ENCODE results near the gene MOB3B. TPM values are rescaled to one million over a fixed set of nuclear protein-coding genes. Genes with fewer than 3 reads are reported as not detected.
"Not testable (repeated sequence)": the region's sequence is repeated elsewhere in the genome, so short reads cannot be mapped to it uniquely, and the experiment has no call there.

MOB3B gene
- total RNA-seq, 1 experiment from 2014 or later: 3.0 TPM

DNA sequence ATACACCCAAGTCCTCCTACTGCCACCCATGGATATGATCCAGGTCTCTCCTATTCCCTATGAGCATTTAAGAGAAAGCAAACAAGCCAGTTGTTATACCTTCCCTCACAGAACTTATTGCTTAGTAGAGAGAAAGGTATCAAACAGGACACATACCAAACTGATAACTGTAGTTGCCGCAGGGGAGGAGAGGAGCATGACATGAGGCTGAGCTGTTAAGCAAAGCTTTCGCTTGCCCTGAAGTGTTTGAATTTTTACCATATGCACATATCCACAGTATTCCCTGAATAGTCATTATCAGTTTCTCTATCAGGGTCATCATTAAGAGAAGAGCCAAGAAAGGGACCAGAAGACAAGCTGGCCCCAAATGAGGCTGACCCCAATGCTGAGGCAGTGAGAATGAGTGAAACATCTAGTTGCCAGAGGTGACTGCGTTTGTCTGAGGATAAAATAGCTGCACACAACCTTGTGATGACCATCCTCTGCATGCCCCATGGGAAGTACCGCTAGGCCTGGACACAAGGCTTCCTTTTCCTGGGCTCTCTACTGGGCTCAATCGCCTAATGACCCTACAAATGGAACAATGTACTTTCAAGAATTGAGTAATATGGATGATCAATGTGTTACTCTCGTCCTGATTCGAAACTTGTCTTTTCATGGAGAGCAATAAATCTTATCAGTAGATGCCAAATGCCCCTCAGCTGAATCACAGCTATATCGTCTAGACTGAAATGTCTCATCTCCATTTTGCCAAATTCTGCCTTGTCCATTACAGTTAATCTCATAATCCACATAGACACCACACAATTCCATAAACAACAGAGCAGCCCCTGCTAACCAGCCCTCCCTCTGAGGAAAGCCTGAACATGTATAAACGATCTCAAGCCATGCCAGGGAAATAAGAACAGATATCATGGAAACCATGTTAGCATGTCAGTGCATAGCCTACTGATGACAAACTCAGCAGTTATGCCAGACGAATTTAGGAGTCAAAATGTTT is 9.8 kb downstream of the MOB3B start:
- peak; percentile 42 for DNase-seq (ENCODE audit: low read depth)

DNA sequence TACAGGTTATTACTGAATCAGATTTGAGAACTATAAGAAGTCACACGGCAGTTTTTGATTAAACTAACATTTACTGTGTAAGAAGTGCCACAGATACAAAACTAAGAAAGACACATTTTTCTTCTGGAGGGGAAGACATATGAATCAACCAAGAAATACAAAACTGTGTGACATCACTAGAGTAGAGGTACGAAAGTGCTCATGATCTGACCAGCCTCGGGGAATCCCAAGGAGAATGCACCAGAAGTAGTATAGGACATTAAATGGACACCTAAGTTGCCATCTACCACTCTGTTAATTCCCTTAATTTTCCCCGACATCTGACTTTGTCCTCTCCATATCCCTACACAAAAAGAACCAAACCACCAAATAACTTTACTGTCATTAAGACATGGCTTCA is 10.8 kb downstream of the MOB3B start:
- no peak for DNase-seq (ENCODE audit: low read depth)

DNA sequence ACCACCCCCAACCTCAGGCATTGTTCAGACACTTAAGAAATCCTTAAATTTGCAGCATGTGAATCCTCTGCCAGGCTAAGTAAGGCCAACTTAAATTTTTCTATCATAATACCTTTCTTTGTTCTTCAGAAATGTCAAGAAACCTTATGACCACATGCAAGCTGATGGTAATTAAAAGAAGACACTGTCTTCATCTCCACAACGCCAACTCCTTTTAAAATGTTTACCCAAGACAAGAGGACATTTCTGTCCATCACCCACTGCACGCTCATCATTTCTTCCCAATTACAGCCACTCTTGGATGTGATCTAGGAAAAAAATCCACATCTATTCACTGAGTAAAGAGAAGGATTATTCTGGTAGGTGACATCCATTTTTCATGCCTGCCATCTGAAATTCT is 11.6 kb downstream of the MOB3B start:
- DNase-seq (ENCODE audit: low read depth): no peak

DNA sequence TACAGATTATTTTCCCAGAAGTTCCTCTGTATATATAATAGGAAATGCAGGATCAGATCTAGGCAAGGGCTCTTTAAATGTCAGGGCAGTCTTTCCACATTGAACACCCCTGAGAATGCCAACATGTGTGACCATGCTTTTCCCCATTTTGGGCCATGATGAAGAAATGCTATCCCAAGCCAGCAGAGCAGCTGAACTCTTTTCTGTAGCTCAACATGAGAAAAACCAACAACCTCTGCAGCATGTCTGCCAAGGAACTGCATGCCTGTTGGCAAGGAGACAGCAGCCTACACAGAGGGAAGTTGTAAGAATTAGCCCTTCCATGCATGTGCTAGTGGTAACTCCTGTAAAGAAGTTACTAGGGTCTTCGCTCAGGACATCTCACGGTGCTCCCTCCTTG is 15.1 kb downstream of the MOB3B start:
- no peak for DNase-seq (ENCODE audit: low read depth)

DNA sequence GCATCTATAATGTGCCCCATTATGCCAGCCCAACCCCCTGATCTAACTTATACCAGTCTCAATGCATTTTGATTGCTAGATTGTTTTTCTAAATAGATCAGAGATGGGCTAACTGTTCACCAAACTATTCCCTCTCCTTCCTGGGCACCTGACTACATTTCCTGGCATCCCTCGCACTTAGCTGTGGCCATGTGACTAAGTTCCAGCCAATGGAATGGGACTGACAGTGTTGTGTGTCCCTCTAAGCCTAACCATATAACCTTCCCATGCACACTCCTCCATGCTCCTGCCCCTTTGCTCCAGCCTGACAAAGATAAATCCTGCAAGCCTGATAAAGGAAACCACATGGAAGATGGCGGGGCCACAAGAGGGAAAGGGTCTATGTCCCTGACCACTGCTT is 17.8 kb downstream of the MOB3B start:
- DNase-seq (ENCODE audit: low read depth): no peak

DNA sequence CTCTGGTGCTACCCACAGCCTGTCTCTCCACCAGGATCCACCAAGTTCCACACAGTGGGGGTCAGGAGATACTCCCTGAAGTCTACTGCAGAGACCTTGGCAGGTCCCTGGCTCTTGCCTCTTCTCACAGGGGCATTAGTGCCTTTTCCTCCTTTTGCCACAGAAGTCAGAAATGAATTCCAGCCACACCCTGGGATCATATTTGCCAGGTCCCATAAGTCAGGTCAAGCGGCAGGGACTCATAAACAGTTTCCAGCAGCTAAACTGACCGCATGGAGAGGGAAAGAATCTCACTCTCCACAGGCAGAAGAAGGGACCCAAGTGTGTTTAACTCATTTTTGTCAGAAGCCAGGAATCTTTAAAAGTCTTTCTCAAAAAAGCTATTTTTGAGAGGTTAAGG is 18.8 kb downstream of the MOB3B start:
- DNase-seq (ENCODE audit: low read depth): no peak

DNA sequence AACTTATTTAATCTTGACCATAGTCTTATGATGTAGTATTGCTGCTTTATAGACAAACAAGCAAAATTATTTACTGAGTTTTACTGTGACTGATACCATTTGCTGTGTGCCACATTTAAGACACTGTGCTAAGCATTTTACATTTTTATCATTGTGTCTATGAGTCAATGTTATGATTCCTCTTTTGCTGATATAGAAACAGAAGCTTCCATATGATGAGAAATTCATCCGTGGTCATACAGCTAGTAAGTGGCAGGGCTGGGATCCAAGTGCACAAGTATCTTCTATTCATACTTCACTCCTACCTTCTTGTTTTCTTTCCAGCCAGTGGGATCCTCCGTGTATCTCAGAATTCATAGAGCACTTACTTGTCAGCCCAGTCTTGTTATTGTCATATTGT is 22.6 kb downstream of the MOB3B start:
- DNase-seq (ENCODE audit: low read depth): no peak

DNA sequence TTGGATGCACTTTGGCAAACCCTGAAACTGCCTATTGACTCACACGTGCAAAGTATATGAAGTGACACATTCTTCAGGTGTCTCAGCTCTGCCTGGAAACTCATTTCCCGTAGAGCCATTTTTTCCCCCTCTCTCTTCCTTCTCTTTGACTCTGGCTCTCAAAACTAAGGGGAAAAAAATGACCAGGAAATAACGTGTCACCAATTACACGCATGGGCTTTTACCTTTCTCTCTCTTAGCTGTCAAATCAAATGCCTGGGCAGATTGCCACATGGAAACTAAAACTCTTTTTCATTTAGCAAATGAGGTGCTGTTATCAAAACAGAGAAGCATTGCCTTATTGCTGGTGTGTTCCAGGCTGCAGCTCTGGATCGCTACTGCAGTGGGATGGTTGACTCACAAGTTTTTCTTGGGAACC is 23.9 kb downstream of the MOB3B start:
- DNase-seq (ENCODE audit: low read depth): peak; percentile 89

DNA sequence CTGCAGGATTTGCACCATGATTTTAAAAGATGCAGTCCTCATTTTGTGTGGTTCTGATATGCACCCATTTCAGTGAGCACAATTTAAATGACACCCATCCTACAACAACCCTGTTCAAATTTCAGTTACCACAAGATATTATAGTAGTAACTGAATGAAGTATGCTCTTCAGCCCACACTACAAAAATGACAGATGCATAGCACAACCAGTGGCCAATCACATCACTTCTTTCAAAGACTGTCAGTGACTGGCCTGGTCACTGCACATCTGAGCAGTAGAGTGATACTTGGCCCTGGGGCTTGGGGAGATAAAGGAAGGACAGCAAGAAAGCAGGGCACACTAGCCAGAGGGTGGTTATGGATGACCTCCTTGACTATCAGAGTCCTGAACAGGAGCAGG is 25.4 kb downstream of the MOB3B start:
- DNase-seq (ENCODE audit: low read depth): no peak

DNA sequence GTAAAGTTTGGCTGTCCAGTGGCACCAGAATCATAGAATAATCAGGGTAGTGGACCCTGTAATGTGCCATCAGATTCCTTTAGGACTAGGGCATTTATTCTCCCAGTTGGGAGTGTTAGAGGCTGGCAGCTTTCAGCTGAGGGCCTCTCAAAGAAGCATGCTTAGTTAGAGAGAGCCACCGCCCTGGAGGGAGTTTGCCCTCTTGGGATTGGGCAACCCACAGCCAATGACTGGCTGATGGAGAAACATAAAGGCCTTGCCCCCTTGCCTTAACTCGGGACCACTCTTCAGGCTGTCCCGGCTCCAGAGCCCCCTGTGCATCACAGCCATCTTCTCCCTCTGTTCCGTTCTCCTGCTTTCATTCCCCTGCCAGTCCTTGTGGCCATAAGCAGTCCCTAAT is 26.0 kb downstream of the MOB3B start:
- no peak for DNase-seq (ENCODE audit: low read depth)

DNA sequence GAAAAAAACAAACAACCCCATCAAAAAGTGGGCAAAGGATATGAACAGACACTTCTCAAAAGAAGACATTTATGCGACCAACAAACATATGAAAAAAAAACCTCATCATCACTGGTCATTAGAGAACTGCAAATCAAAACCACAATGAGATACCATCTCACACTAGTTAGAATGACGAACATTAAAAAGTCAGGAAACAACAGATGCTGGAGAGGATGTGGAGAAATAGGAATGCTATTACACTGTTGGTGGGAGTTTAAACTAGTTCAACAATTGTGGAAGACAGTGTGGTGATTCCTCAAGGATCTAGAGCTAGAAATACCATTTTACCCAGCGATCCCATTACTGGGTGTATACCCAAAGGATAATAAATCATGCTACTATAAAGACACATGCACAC is 28.7 kb downstream of the MOB3B start:
- DNase-seq (ENCODE audit: low read depth): not testable (repeated sequence)

DNA sequence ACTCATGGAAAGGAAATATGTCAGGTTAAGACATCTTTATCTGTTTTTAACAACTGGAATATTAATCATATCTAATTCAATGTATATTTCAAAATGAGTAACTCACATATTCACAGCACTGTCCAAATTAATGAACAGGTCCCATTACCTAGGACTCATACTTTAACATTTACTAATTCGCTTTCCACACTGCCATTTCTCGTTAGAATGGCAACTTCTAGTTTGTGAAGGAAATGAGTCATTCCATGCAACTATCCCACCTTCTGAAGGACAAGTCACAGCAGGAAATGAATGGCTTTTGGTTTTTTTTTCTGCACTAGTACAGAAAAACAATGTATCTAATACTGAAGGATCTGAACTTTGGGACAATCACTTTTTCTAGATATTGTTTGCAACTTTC is 30.2 kb downstream of the MOB3B start:
- peak; percentile 85 for DNase-seq (ENCODE audit: low read depth)

DNA sequence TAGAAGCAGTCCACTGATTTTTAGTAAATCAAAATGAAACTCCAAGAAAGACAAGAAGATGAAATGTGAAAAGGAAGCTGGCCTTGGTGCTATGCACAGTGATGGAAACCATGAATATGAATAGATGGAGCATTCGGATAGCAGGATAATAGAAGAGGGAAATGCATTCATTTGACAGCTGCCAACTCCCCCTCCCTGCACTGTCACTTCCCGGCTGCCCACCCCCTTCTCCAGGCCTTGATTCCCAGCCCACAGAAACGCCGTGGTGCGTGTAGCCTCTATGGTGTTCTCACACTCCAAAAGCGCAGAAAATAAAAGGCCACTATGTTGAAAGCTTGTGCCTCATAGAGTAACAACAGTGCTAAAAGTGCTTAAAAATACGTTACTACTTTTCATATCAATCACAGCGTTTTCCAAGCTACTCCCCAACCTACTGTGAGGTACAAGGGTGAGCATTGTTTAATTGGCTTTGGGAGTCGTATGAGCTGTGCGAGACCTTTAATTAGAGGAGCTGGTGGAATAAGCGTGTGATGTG is 31.7 kb downstream of the MOB3B start:
- no peak for DNase-seq (ENCODE audit: low read depth)

DNA sequence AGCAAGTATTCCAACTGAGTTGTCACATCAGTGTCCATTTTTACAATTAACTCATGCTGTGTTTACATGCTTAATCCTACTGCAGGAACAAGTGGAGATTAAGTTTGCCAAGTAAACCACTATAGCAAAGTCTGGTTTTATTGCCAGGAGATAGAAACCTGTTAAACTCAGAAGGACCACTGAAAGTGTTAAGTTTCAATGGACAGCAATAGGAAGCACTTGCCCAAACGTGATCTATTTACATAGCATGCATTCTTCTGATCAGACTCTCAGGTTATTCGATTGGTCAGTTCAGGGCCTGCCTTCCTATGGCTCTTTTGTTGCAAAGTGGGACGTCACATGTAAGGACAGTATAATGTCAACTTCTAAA is 33.5 kb downstream of the MOB3B start:
- no peak for DNase-seq (ENCODE audit: low read depth)

DNA sequence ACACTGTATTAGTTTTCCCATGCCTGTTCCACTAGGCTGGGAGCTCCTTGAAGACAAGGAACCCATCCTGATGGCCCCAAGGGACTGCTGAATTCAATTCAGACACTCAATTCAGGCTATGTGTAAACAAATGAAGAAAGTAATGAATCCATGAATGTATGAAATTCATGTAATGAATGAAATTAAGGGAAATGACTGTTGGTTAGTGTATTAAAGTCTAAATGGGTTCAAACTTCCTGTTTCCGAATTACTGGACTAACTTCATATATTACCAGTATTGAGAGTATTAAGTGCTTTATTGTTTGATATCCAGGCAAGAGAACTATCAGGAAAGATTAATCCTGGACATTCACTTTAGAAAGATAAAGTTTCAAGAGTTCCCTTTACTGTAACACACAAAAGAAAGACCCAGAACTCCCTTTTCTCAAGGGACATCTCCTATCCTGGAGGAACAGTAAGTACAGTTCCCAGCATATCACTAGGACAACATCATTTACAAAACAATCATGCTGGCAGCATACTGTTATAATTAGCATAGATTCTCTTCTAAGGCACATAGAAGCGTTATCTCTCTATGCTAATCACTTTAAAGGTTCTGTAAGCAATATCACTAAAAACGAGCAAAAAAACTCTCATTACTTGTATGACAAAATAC is 34.0 kb downstream of the MOB3B start:
- DNase-seq (ENCODE audit: low read depth): no peak

DNA sequence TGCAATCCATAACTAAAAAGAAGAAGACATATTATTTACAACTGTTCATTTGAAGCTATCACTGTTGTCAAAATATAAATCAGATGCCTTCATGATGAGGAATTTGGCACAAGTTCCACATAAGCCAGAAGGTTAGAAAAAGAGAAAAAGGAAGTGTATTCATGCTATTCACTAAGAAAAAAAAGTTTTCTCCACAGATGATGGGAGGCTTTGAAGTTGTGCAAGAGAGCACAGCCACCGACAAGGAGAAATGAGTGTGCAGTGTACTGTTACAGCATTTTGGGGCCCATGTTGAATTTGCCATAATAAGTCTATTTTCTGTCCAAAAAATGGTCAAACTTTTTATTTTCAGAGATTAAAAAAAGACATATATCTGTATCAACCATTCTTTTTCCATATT is 38.5 kb downstream of the MOB3B start:
- peak; percentile 34 for DNase-seq (ENCODE audit: low read depth)

DNA sequence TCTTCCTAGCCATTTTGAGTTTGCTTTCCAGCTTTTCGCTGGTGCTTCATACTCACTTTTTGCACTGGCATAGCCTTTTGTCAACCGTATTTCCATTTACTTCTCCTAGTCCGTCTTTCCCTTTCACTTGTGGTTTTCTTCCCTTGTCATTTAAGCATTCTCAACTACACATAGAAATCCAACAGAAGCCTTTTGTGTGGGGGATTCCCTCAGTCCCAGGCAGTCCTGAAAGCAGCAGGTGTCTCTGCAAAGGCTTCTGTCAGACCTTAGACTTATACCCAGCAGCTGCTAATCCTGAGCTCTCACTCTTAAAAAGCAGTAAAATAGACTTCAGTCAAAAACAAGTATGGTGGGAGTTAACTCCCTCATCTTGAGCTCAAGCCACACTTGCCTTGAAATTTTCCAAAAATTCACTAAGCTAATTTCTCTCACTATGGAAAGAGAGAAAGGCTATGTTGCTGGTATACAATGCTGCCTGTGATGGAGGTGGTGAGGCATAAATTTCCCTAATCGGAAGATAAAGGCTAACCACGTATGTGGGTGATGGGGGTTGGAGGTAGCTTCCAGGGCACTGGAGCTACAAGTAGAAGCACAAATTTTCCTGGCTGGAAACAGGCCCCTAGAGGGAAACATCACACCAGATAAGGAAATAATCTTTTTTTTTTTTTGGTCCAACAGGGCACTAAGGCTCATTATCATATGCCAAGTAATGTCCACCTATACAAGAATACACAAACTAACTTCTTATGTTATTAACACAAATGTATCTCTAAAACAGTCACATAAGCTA is 40.3 kb downstream of the MOB3B start:
- DNase-seq (ENCODE audit: low read depth): no peak

DNA sequence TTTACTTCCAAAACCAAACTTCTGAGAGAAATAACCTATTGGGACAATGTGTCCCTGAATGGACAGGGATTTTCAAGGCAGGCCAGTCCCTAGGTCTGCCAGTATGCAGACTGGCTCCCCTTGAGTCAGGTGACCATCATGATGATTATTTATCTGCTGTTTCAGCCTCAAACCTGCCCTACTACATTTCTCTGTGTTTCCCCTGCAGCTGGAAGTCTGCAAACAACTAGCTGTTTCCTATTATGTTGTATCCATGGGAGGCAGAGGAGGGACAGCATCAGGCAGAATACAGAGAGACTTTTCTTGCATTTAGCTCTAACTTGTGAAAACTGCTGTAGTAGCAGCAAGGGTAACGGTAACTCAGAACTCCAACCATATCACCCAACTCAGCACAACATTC is 41.7 kb downstream of the MOB3B start:
- no peak for DNase-seq (ENCODE audit: low read depth)

DNA sequence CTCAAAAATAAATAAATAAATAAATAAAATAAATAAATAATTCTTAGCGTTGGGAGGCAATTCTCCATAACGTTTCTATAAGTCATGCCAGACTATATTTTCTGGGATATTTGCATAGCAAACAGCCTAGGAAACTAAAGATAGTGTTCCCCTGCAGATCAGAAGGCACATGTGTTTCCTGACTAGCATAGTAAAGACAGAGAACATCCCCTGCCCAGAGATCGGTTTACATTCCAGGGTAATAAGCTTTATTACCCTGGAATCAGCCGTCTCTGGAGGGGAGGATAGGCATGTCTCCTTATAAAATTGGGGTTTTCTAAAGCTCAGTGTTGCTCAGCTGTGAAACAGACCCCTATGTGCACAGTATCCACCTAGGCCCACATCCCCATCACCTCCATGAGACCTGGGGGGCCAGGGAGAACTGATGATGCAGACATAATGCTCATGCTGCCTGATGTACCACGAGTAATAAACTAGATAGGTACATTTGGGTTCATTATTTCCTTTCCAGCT is 42.4 kb downstream of the MOB3B start:
- DNase-seq (ENCODE audit: low read depth): no peak

DNA sequence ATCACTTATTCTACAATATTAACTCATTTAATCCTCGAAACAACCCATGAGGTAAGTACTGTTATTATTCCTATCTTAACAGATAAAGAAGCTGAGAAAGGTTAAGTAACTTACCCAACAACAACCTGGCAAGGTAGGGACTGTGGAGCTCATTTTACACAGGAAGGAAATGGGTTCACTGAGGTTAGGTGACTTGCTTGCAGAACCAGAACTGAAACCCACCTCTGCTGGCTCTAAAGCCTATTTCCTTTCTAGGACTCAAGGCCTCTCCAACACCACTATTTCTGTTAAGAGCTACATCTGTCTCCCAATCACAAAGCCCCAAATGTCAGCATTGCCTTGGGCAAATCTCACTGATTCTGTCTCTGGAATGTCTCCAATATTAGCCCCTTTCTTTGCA is 44.5 kb downstream of the MOB3B start:
- DNase-seq (ENCODE audit: low read depth): no peak

DNA sequence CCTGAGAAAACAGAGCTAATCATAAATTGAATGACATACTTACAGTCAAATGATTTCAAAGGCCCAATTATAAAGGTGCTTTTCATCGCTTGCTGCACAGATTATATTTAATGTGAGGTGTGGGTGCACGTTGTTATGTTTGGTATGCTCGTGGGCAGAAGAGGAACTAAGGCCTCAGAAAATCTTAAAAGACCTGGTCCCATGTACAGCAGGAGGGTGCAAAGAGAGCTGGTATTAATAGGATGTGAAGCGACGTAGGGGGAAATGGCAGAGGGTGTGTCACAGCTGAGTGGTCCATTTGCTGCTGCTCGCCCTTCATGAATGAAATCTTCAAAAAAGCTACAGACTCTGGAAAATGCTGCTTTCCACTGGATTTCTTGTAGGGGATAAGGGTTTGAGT is 46.0 kb downstream of the MOB3B start:
- no peak for DNase-seq (ENCODE audit: low read depth)

DNA sequence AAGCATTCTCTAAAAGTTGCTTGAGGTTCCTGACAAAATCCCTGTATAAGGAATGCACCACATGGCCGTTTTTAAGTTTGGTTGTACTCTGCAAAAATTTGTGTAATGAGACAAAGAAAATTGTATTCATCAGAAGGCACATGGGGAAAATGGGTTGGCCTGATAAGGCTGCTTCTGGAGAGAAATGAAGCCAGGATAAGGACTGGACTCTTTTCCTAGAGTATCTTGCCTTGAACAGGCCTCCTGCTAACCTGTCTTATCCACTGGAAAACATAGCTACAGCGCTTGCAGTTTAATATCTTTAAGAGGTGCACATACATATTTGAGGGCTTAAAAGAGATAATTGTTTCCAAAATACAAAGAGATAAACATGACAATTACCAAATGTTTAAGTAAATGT is 46.9 kb downstream of the MOB3B start:
- DNase-seq (ENCODE audit: low read depth): no peak

Measured in HT1080 (cell line).